SKM-1 treated with dmso at 0.1 percent for 144 hours (cell line): ENCODE results near the gene DMBX1.

ENCODE experiments used
- DNase-seq: peaks from one replicate; lab custom pipeline; 2025; ENCODE audit not compliant: unreplicated experiment; lab: John Stamatoyannopoulos, UW

Gene DMBX1

GRCh38 chr1:46489638-46490405, at the start of gene DMBX1:
TSS of gene DMBX1 (plus strand) at chr1:46489836. CDS start at chr1:46507011, 17,175 bp downstream.
- DNase-seq: no peak

- no peak for DNase-seq
These were observed 49.2 kb upstream of the DMBX1 start for GRCh38 chr1:46440478-46440877.

DNA sequence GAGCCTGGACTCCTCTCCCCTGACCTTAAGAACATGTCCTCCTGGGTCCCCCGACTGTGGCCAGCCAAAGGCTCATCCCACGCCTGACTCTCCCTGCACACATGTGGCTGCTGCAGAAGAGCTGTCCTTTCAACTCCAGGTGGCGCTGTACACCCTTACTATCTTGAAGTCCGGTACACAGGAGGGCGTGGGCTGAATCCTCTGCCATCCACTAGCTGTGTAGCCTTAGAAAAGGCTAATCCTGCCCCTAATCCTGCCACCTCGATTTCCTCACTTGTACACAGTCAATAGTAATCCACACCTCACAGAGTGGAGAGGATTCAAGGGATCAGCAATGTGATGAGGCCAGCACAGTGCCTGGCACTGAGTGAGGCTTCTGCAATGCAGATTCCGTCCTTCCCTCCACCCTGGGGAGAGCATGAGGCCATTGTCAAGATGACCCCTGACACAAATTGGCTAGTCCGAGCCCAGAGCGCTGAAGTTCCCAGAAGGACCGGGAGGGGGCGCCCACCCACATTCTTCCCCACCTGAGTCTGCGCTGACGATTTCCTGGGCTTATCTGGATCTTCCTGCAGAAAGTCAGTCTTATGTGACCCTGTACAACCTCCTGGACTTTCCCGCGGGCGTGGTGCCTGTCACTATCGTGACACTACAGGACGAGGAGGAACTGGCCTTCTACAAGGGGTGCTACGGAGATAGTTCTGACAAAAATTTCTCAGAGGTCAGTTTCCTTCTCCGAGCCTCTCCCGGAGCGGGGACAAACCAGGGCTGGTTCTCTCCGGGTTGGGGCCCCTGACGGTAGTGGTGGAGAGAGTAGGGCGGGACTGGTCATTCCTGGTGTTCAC, 47.1 kb upstream of the DMBX1 start:
- peak; percentile 94 for DNase-seq

GRCh38 chr1:46444466-46444865, 45.2 kb upstream of the DMBX1 start:
- DNase-seq: no peak

- DNase-seq: no peak
These were observed 43.8 kb upstream of the DMBX1 start for GRCh38 chr1:46445773-46446256.

GRCh38 chr1:46446646-46447498, 42.8 kb upstream of the DMBX1 start:
- DNase-seq: peak; percentile 41

DNA sequence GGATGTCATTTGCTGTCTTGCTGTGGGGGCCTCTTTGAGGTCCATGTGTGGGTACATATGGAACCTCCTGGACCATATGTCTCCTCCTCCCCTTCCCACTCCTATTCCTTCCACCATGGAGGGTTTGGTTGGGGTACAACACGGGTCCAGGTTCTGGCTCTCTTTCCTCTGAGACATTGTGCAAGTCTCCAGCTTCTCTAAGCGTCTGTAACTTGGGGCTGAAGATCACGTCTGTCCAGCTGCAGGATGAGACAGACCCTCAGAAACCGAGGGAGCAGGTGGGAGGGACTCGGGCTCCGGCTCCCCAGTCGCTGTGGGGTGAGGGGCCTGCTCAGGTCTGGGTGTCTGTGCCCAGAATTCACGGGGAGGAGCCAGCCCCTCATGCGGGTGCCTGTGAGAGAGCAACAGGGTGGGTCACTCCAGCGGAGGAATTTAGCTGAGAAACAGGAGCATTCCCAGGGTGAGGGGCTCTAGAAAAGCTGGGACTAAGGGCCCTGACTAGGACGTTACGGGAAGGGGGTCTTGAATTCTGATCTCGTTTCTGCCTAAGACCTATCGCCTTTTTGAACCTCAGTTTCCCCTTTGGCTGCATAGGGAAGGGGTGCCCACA, 42.0 kb upstream of the DMBX1 start:
- no peak for DNase-seq

GRCh38 chr1:46448109-46448911, 41.3 kb upstream of the DMBX1 start:
- DNase-seq: no peak

- DNase-seq: no peak
These were observed 40.1 kb upstream of the DMBX1 start for GRCh38 chr1:46449223-46450159.

DNA sequence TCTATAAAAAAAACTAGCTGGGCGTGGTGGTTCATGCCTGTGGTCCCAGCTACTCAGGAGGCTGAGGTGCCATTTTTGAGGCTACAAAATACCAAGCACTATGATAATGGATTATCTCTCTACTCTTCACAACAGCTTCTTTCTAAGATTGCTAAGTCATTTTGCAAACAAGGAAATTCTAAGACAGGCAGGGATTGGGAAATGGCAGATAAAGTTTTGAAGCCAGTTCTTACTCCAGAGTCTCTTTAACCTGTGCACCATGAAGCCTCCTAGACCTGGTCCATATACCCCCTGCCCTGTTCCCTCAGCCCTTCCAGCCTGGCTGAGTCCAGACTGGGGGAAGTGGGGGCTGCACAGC, 39.5 kb upstream of the DMBX1 start:
- no peak for DNase-seq

GRCh38 chr1:46451948-46452930, 37.4 kb upstream of the DMBX1 start:
- no peak for DNase-seq

- DNase-seq: no peak
These were observed 36.7 kb upstream of the DMBX1 start for GRCh38 chr1:46452931-46453325.

DNA sequence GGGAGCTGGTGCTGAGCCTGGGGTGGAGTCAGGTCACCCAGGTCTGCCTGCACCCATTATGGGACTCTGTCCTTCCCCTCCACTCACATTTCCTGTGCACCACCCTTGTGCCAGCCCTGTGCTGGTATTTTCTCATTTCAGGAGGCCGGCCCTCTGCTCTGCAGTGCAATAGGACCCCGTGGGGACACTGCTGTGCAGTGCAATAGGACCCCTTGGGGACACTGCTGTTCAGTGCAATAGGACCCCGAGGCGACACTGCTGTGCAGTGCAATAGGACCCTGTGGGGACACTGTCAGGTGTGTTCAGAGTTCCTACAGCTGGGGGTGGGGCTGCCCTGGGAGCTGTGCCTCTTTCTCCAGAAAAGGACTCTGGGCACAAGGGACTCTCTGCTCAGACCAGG, 36.2 kb upstream of the DMBX1 start:
- DNase-seq: no peak

DNA sequence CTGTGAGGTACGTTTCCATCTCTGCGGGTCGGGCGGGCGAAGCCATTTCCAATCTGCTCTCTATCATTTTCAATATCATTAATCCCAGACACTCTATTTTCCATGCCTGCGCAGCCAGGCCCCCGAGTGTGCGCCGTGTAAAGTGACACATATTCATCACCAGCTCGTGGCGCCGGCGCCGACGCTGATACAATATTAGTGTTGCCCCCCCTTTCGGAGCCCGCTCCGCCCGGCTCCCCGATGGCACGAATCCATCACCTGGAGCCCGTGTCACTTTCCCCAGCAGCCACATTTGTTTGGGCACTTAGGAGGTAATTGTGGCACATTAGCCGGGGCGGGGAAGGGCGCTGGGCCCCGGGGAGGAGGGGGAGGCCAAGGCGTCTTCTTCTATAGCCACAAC, 33.7 kb upstream of the DMBX1 start:
- DNase-seq: no peak

- DNase-seq: no peak
These were observed 33.1 kb upstream of the DMBX1 start for GRCh38 chr1:46456411-46456963.

DNA sequence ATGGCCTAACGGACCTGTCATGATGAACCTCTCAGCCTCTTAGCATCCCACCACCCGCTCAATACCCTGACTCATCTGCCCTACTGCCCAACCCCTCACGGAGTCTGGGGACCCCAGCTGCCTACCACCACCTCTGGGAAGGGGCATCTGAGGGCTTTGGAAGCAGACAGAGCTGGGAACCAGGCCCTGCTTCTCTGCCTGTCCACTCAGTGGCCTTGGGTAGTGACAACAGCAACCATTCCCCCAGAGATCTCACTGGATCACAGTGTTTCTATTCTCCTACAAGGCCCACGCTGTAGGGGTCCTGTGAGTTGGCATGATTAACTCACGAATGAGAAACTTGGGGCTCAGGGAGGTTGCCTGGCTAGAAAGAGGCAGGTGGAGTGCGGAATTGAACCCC, 32.5 kb upstream of the DMBX1 start:
- no peak for DNase-seq

DNA sequence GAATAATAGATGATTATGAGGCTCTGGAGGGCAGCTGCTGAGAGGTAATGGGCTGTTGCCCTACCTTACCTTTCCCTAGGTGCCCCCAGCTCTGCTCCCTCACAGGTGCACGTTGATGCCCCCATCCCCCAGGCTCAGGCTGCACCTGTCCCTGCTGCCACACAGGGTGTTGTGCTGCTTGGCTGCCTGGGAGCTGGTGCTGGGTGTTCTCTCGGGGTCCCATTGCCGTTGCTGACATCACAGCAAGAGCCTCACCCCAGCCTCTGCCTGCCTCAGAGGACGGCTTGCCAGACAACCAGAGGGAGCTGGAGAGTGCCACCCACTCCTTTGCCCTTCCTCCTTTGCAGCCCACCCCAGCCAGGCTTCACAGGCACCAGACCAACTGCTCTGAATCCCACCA, 31.4 kb upstream of the DMBX1 start:
- DNase-seq: no peak
